K562 (cell line): ENCODE measurements around the gene ADCY5. TPM values are rescaled to one million over a fixed set of nuclear protein-coding genes. Genes with fewer than 3 reads are reported as not detected.

Source experiments
- CHAMP1 ChIP-seq: fragments of 450-650 bp; IDR thresholded peaks from 2 replicates; pipeline ENCODE4 v1.6.1; 2016; ENCODE audit warnings: mild to moderate bottlenecking
- CLOCK ChIP-seq: fragments of 250-450 bp; sonication (Bioruptor Pico); IDR thresholded peaks from 2 replicates; pipeline ENCODE4 v1.4.0; 2020; ENCODE audit warnings: mild to moderate bottlenecking, moderate library complexity, borderline replicate concordance
- SIRT6 ChIP-seq: IDR thresholded peaks from one replicate; pipeline ENCODE4 v1.6.1; 2012; ENCODE audit warnings: low read depth, mild to moderate bottlenecking, control low read depth, inconsistent platforms, low read length, moderate library complexity
- TFAP4 ChIP-seq: sonication (generic); formaldehyde crosslinking; IDR thresholded peaks from 2 replicates; pipeline ENCODE4 v1.8.0; 2022; ENCODE audit warnings: missing genetic modification reagents, mild to moderate bottlenecking, moderate library complexity, borderline replicate concordance
- ZFP36 ChIP-seq: fragments of 150-350 bp; IDR thresholded peaks from 2 replicates; pipeline ENCODE4 v1.6.1; 2018; ENCODE audit warnings: low read length, low read depth; ENCODE audit not compliant: partially characterized antibody
- polyA plus RNA-seq, 8 experiments: library from polyadenylated mRNA; depleted of rRNA in 4 of 8; stranded (reverse) in 5 of 8; unstranded in 3 of 8; fragments of >200 nt; fragmentation: Nextera tagmentation in 2 of 8; fragmentation: Illumina TruSeq in 1 of 8; extraction: Ambion mirVana in 2 of 8; extraction: Trizol in 1 of 8; gene quantifications; 2 replicates each; pipeline versions ENCODE4 v1.2.1 to v1.2.3, GENCODE V29; 2011 to 2014; ENCODE audit warnings: inconsistent platforms in 1 of 8, missing spikeins in 1 of 8
- total RNA-seq, 7 experiments: library from RNA; depleted of rRNA in 6 of 7; stranded (reverse); fragments of >200 nt in 6 of 7; fragmentation: Illumina TruSeq in 2 of 7; extraction: Trizol in 2 of 7; gene quantifications; 2 replicates each; pipeline versions ENCODE4 v1.2.1 to v1.2.3, GENCODE V29; 2011 to 2021; ENCODE audit warnings: low replicate concordance in 1 of 7

The ADCY5 gene
- total and polyA plus RNA-seq, 9 of the 15 experiments (the other 6 are each of a cell fraction or from before 2014, with no cell fraction given), result under 0.01 TPM; not detected in 8

GRCh38 chr3:123486460-123486859 is 37.6 kb upstream of the ADCY5 start (continued):
- TF ChIP-seq CHAMP1 (no peak), SIRT6 (no peak), ZFP36 (no peak), CLOCK (no peak), TFAP4 (CRISPR knock-in tag) (no peak)
